Measurements from ENCODE around the gene NET1. TPM values are rescaled to one million over a fixed set of nuclear protein-coding genes. Genes with fewer than 3 reads are reported as not detected.

The NET1 gene
- total and polyA plus RNA-seq, 8 donors: 50.2 to 246 (median 84.6) TPM

GRCh38 chr10:5492929-5493576 lies 80.7 kb downstream of the NET1 start:
- TF ChIP-seq POLR2AphosphoS5 (IDR thresholded peaks at IDR 0.05): no peak
- no peak for TF ChIP-seq CTCF (IDR thresholded peaks at IDR 0.05)
- no peak for TF ChIP-seq POLR2A (IDR thresholded peaks at IDR 0.05)
- no peak for TF ChIP-seq EP300 (IDR thresholded peaks at IDR 0.05)
- WGBS, 5 donors: 88 to 95% (median 92%) methylated on average over 8 to 13 of the region's 13 CpGs
- intact Hi-C loops (cut with DNase I; ENCODE audit: low total_unique reads): no loop called here
- Histone ChIP-seq H3K4me3 (no peak overlapping the region), H3K9me3 (peaks cover 0 to 6% (median 5%) of the 10 kb centered on the region in 4 donors), H3K27me3 (no peaks in the 10 kb centered on the region), H3K36me3 (no peaks in the 10 kb centered on the region), H3K4me1 (peaks cover 0 to 12% (median 5%) of the 10 kb centered on the region in 4 donors), H3K27ac (no peak overlapping the region)
- DNase-seq: no peak

GRCh38 chr10:5493691-5494090 lies 81.3 kb downstream of the NET1 start:
- TF ChIP-seq EP300 (IDR thresholded peaks at IDR 0.05): no peak
- TF ChIP-seq CTCF (IDR thresholded peaks at IDR 0.05): no peak
- TF ChIP-seq POLR2A (IDR thresholded peaks at IDR 0.05): no peak
- TF ChIP-seq POLR2AphosphoS5 (IDR thresholded peaks at IDR 0.05): no peak
- peaks cover 0 to 6% (median 5%) of the 10 kb centered on the region in 4 donors for H3K9me3 ChIP-seq
- no peaks in the 10 kb centered on the region for H3K36me3 ChIP-seq
- H3K4me3 ChIP-seq: no peak overlapping the region
- H3K27me3 ChIP-seq: no peaks in the 10 kb centered on the region
- 33 to 67% (median 49%) methylated on average over 3 of the region's 3 CpGs for WGBS, 5 donors
- no peak overlapping the region for H3K27ac ChIP-seq
- H3K4me1 ChIP-seq: peaks cover 0 to 6% (median 2%) of the 10 kb centered on the region in 4 donors
- intact Hi-C loops (cut with DNase I; ENCODE audit: low total_unique reads): no loop called here
- no peak for DNase-seq

- intact Hi-C loops (cut with DNase I; ENCODE audit: low total_unique reads): no loop called here
- H3K27ac ChIP-seq: no peak overlapping the region
- no peaks in the 10 kb centered on the region for H3K36me3 ChIP-seq
- H3K4me1 ChIP-seq: peaks cover 0 to 3% (median 0%) of the 10 kb centered on the region in 4 donors
- peaks cover 0 to 6% (median 5%) of the 10 kb centered on the region in 4 donors for H3K9me3 ChIP-seq
- no peaks in the 10 kb centered on the region for H3K27me3 ChIP-seq
- DNase-seq: no peak
- no peak overlapping the region for H3K4me3 ChIP-seq
- whole genome bisulfite sequencing, 5 donors: 86 to 90% (median 86%) methylated on average over 5 to 8 of the region's 8 CpGs
- TF ChIP-seq CTCF (IDR thresholded peaks at IDR 0.05) (no peak), EP300 (IDR thresholded peaks at IDR 0.05) (no peak), POLR2AphosphoS5 (IDR thresholded peaks at IDR 0.05) (no peak), POLR2A (IDR thresholded peaks at IDR 0.05) (no peak)
Observed at GRCh38 chr10:5494611-5495010, 82.3 kb downstream of the NET1 start.

GRCh38 chr10:5496261-5497250 lies 84.2 kb downstream of the NET1 start:
- H3K4me1 ChIP-seq: peaks cover 0 to 3% (median 0%) of the 10 kb centered on the region in 4 donors
- no peaks in the 10 kb centered on the region for H3K27me3 ChIP-seq
- intact Hi-C loops (cut with DNase I; ENCODE audit: low total_unique reads): no loop called here
- H3K27ac ChIP-seq: no peak overlapping the region
- H3K4me3 ChIP-seq: no peak overlapping the region
- TF ChIP-seq POLR2AphosphoS5 (IDR thresholded peaks at IDR 0.05) (no peak), EP300 (IDR thresholded peaks at IDR 0.05) (no peak), CTCF (IDR thresholded peaks at IDR 0.05) (no peak), POLR2A (IDR thresholded peaks at IDR 0.05) (no peak)
- H3K9me3 ChIP-seq: peaks cover 0 to 6% (median 5%) of the 10 kb centered on the region in 4 donors
- H3K36me3 ChIP-seq: no peaks in the 10 kb centered on the region
- 67 to 78% (median 77%) methylated on average over 22 to 25 of the region's 25 CpGs for WGBS, 5 donors
- DNase-seq: peak; percentile 47 to 50

Measured in stomach (tissue), 9 donors.